ENCODE measurements around the gene IMMT. TPM values are rescaled to one million over a fixed set of nuclear protein-coding genes. Genes with fewer than 3 reads are reported as not detected.
A peak's percentile ranks its signal among the peaks of the same experiment; 100 is the strongest.

IMMT gene
- total RNA-seq, 8 experiments from 2014 or later, result 55.7 to 137 (median 72.7) TPM

DNA sequence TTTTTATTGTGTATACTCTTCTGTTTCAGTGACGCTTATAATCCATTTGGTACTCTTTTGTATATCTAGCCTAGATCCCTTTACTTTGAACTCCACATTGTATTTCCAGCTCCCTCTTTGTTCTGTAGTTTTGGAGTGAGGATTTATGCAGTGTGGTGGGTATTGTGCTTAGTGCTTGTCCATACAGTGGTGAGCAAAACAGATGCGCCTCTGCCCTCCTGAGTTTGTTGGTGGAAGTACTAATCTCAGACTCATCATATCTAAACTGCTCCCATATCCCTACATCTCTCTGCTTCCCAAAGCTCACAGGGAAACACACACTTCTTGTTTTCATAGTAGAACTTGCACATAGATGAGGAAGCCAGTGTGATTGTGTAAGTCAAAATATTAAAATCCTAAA is 77.1 kb downstream of the IMMT start:
- no peak for ATAC-seq (replicated peaks in 6 of 8)
- WGBS, 10 experiments, result 83 to 100% (median 100%) methylated on average over 1 to 2 of the region's 2 CpGs; no CpG with 5 or more reads in 4 of the 10 experiments
- no peak overlapping the region for H3K27ac ChIP-seq
- in situ Hi-C loops (cut with MboI; ENCODE audit: low pct_unique_long_range_greater_than_20kb in 2 of 9, low sequenced_read_pairs in 9 of 9, unreplicated experiment in 9 of 9), result no loop called here
- H3K4me1 ChIP-seq (replicated peaks in 1 of 2), result no peaks in the 10 kb centered on the region
- H3K4me3 ChIP-seq, result no peak overlapping the region

DNA sequence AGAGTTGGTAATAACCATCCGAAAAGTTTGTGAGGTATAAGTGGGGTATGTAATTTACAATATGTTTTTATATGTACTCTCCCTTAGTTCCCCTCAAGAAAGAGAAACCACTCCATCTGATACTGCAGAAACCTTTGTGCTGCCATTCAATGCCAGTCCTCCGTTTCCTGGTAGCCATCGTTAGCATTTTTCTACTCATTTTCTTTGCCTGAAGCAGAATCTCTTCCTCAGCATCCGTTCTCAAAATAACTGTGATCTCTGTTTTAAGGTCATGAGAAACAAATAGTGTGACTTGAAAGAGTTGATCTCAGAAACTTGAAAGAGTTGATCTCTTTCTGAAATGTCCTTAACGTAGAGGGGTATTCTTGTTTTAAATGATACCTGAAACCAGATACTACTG is 88.2 kb downstream of the IMMT start:
- in situ Hi-C loops (cut with MboI; ENCODE audit: low pct_unique_long_range_greater_than_20kb in 2 of 9, low sequenced_read_pairs in 9 of 9, unreplicated experiment in 9 of 9), result no loop called here
- Histone ChIP-seq H3K27ac (no peak overlapping the region), H3K4me3 (peak overlapping the region; percentile 78 to 97 (median 89))

DNA sequence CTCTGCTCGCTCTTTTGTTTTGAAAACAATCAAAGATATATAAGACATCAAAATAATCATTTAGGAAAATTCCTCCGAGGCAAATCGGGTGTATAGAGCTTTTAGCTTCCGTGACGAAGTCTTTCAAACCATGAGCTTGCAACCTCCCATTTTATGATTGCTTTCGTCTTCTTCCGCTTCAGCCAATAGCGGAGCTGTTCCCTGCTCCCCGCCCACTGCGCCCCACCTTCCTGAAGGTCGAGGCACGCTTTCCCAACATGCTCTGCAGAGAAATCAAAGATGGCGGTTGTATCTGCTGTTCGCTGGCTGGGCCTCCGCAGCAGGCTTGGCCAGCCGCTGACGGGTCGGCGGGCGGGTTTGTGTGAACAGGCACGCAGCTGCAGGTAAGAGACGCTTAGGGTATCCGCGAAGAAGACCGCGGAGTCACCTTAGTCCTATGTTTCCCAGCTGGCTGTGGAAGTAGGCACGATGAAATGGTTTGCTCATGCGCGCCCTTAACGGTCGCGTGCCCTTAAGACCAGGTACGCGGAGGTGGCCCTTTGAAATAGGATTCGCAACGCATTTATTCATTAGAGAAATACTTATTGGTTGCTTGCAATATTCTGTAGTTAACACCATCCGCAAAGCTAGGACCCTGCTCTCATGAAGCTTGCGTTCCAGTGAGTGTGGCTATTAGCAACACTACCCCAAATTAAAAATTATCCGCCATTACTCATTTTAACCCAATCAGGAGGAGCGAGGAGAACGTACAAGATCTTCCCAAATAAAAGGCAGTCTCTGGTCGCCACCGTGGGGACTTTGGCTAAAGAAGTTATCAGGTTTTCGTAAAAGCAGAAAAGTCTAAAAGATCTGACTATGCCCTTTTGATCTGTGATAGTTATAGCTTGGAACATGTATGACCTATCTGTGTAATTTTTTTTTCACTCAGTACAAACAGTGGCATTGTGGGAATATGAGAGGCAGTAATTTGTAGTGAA is 89.0 kb downstream of the IMMT start, which contains the start of gene PTCD3:
Gene PTCD3, plus strand, starts transcription at position 267 of the 977 bp plus-strand sequence. Its CDS starts 13 bp downstream, at position 280.
- peak within 1 kb of the TSS; percentile 92 to 97 for H3K27ac ChIP-seq
- peaks cover 5 to 14% of the 10 kb centered on the region in 2 donors for H3K4me1 ChIP-seq (replicated peaks in 1 of 2)
- in situ Hi-C loops (cut with MboI; ENCODE audit: low pct_unique_long_range_greater_than_20kb in 2 of 9, low sequenced_read_pairs in 9 of 9, unreplicated experiment in 9 of 9), result no loop called here
- 0 to 5% (median 1%) methylated on average over 2 to 37 of the region's 44 CpGs; no CpG with 5 or more reads in 2 of the 10 experiments for WGBS, 10 experiments
- ATAC-seq (replicated peaks in 6 of 8), result peak; percentile 84 to 90 (median 86)
- H3K4me3 ChIP-seq, result peak within 1 kb of the TSS; percentile 78 to 97 (median 89)

More for the DNA sequence above, 88.2 kb downstream of the IMMT start:
- peaks cover 5 to 14% of the 10 kb centered on the region in 2 donors for H3K4me1 ChIP-seq (replicated peaks in 1 of 2)
- ATAC-seq (replicated peaks in 6 of 8), result no peak
- WGBS, 10 experiments, result 0 to 26% (median 9%) methylated on average over 2 to 5 of the region's 5 CpGs

DNA sequence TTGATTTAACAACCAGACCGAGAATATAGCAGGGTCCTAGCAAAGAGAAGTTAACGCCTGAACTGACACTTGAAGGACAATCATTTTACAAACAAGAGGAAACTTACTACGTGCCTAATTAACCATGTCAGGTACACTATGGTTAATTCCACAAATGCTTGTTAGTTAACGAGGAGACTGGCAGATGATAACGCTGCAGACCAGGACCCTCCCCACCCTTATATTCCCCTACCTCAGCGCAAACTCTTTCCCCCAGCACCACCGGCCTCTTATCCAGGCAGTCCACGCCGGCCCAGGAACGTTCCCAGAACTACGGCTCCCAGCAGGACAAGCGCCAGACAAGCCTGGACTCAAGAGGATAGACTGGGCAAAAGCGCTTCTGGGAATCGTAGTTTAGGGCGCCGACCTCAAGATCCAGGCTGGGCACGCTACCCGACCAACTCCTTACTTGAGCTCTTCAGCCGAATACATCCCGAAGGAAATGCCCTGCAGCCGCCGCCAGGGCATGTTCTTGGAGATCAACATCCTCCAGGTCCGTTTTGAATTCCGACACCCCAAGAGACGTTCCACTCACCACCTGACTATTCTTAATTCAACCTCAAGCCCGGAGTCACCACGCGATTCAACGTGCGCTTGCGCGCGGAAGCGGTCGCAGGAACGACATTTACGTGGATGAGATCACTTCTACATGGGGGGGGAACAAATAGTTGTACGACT is 89.9 kb downstream of the IMMT start, which contains the start of gene POLR1A:
Gene POLR1A, minus strand, starts transcription at position 635 of the 717 bp plus-strand sequence. Its CDS starts 110 bp downstream, at position 525.
- ATAC-seq (replicated peaks in 6 of 8), result peak; percentile 85 to 95 (median 93)
- peak within 1 kb of the TSS; percentile 92 to 97 for H3K27ac ChIP-seq
- 0 to 8% (median 0%) methylated on average over 1 to 23 of the region's 38 CpGs for WGBS, 10 experiments
- peaks cover 5 to 14% of the 10 kb centered on the region in 2 donors for H3K4me1 ChIP-seq (replicated peaks in 1 of 2)
- in situ Hi-C loops (cut with MboI; ENCODE audit: low pct_unique_long_range_greater_than_20kb in 2 of 9, low sequenced_read_pairs in 9 of 9, unreplicated experiment in 9 of 9), result no loop called here
- H3K4me3 ChIP-seq, result peak within 1 kb of the TSS; percentile 78 to 97 (median 89)

DNA sequence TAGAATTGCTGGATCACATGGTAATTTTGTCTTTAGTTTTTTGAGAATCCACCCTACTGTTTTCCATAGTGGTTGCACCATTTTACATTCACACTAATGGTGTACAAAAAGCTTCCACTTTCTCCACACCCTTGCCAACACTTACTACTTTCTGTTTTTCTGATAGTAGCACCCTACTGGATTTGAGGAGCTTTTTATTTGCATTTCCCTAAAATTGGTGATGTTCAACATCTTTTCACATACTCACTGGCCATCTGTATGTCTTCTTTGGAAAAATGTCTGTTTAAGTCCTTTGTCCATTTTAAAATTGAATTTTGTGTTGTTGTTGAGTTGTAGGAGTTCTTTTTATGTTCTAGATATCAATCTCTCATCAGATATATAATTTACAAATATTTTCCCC is 93.1 kb downstream of the IMMT start:
- H3K4me3 ChIP-seq, result no peak overlapping the region
- peaks cover 5 to 10% of the 10 kb centered on the region in 2 donors for H3K4me1 ChIP-seq (replicated peaks in 1 of 2)
- in situ Hi-C loops (cut with MboI; ENCODE audit: low pct_unique_long_range_greater_than_20kb in 2 of 9, low sequenced_read_pairs in 9 of 9, unreplicated experiment in 9 of 9), result no loop called here
- ATAC-seq (replicated peaks in 6 of 8), result no peak
- no peak overlapping the region for H3K27ac ChIP-seq

DNA sequence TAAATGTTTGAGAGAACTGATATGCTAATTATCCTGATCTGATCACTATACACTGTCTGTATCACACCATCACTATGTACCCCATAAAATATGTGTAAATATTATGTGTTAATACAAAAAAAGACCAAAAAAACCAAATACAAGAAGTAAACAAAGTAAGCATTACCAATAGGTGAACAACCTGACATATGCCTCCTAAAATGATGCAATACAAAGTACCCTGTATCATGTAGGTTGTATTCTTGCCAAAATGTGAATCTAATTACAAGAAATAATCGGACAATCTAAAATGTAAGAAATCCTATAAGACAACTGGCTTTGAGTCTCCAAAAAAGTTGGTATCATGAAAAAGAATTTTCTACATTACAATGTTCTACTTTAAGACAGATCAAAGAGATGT is 97.3 kb downstream of the IMMT start:
- H3K27ac ChIP-seq, result no peak overlapping the region
- no peak for ATAC-seq (replicated peaks in 6 of 8)
- no peak overlapping the region for H3K4me3 ChIP-seq
- 57 to 100% (median 100%) methylated on average over 1 of the region's 1 CpG; no CpG with 5 or more reads in 2 of the 10 experiments for WGBS, 10 experiments
- H3K4me1 ChIP-seq (replicated peaks in 1 of 2), result no peaks in the 10 kb centered on the region
- in situ Hi-C loops (cut with MboI; ENCODE audit: low pct_unique_long_range_greater_than_20kb in 2 of 9, low sequenced_read_pairs in 9 of 9, unreplicated experiment in 9 of 9), result loop anchor here in 3 of 9 experiments (25.0 kb wide), 1 partner anchor 261 kb away; no protein-coding TSS in a partner anchor

DNA sequence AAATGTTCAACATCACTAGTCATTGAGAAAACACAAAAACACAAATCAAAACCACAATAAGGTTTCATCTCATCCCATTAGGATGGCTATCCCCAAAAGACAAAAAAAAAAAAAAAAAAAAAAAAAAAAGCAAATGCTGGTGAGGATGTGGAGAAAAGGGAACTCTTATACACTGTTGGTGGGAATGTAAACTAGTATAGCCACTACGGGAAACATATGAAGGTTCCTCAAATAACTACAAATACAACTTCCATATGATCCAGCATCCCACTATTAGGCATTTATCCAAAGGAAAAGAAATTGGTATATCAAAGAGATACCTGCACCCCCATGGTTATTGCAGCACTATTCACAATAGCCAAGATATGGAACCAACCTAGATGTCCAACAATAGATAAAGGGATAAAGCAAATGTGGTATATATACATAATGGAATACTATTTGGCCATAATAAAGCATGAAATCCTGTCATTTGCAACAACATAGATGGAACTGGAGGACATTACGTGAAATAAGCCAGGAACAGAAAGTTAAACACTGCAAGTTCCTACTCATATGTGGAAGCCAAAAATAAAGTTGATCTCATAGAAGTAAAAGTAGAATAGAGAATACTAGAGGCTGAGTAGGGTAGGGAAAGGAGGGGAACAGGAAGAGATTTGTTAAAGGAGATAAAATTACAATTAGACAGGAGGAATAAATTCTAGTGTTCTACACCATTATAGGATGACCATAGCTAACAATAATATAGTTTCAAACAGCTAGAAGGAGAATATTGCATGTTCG is 98.0 kb downstream of the IMMT start:
- H3K4me3 ChIP-seq, result no peak overlapping the region
- in situ Hi-C loops (cut with MboI; ENCODE audit: low pct_unique_long_range_greater_than_20kb in 2 of 9, low sequenced_read_pairs in 9 of 9, unreplicated experiment in 9 of 9), result loop anchor here in 3 of 9 experiments (25.0 kb wide), 1 partner anchor 260 kb away; no protein-coding TSS in a partner anchor
- no peak overlapping the region for H3K27ac ChIP-seq
- no peak for ATAC-seq (replicated peaks in 6 of 8)
- WGBS, 10 experiments, result 67 to 100% (median 95%) methylated on average over 1 to 3 of the region's 3 CpGs
- H3K4me1 ChIP-seq (replicated peaks in 1 of 2), result no peaks in the 10 kb centered on the region

DNA sequence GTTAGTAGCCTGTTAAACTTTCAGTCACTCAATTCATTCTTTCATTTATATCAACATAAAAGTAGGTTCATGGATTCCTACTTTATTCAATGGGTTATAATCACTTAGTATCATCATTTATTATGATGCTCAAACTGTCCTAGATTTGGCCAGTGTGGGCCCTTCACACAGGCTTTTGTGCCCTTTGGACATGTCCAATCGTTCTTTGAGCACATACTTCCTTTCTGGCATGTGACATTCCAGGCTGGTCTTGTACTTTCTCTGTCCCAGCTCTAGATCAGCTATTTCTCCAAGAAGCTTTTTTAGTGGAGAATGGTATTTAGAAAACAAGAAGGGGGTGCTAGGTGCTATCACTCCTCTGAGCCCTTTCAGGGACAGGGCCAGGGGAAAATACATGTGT is 101.0 kb downstream of the IMMT start:
- ATAC-seq (replicated peaks in 6 of 8), result no peak
- no peak overlapping the region for H3K27ac ChIP-seq
- H3K4me3 ChIP-seq, result no peak overlapping the region
- in situ Hi-C loops (cut with MboI; ENCODE audit: low pct_unique_long_range_greater_than_20kb in 2 of 9, low sequenced_read_pairs in 9 of 9, unreplicated experiment in 9 of 9), result loop anchor here in 3 of 9 experiments (25.0 kb wide), 1 partner anchor 257 kb away; no protein-coding TSS in a partner anchor
- no peaks in the 10 kb centered on the region for H3K4me1 ChIP-seq (replicated peaks in 1 of 2)
- WGBS, 10 experiments, result 14 to 100% (median 83%) methylated on average over 1 of the region's 1 CpG; no CpG with 5 or more reads in 3 of the 10 experiments

Other genes starting within 250 kb of the IMMT start
- gene POLR1A, start 89.6 kb downstream of the IMMT start, total RNA-seq, result 10 to 100 TPM in 7 of 8 experiments, 1 to 10 TPM in 1; 9.5 to 44.6 (median 19.2) TPM
- 100 to 1,000 TPM in 2 of 8 experiments, 10 to 100 TPM in 6; 61.9 to 178 (median 83.4) TPM for gene PTCD3, start 89.2 kb downstream of the IMMT start, total RNA-seq
- gene MRPL35, start 4.0 kb upstream of the IMMT start, total RNA-seq, result 10 to 100 TPM; 24.5 to 61.4 (median 38.0) TPM
- 10 to 100 TPM in 6 of 8 experiments, 1 to 10 TPM in 1, under 1 TPM in 1; 0.31 to 98.1 (median 41.6) TPM for gene REEP1, start 142.2 kb upstream of the IMMT start, total RNA-seq
- gene KDM3A, start 245.9 kb upstream of the IMMT start, total RNA-seq, result 100 to 1,000 TPM in 1 of 8 experiments, 10 to 100 TPM in 7; 25.0 to 132 (median 57.8) TPM

Data from motor neuron (in vitro differentiated cells).